GM19452 (cell line): ENCODE results near the gene E2F8.

Experiments used
- ATAC-seq: cut with Tn5 transposase; IDR thresholded peaks from one replicate; pipeline ENCODE4 v1.9.1; 2021; ENCODE audit not compliant: unreplicated experiment

The E2F8 gene

GRCh38 chr11:19220903-19221724 is 19.6 kb downstream of the E2F8 start:
- no peak for ATAC-seq

GRCh38 chr11:19218786-19219460 is 21.8 kb downstream of the E2F8 start:
- no peak for ATAC-seq

- no peak for ATAC-seq
Measured at GRCh38 chr11:19218216-19218615, 22.5 kb downstream of the E2F8 start.

- ATAC-seq: no peak
Measured at GRCh38 chr11:19216709-19217374, 23.9 kb downstream of the E2F8 start.

GRCh38 chr11:19216021-19216420 is 24.7 kb downstream of the E2F8 start:
- ATAC-seq: no peak

- ATAC-seq: no peak
Measured at GRCh38 chr11:19209617-19210370, 31.0 kb downstream of the E2F8 start.

GRCh38 chr11:19208959-19209546 is 31.7 kb downstream of the E2F8 start:
- no peak for ATAC-seq

- ATAC-seq: no peak
Measured at GRCh38 chr11:19208181-19208580, 32.6 kb downstream of the E2F8 start.

- ATAC-seq: no peak
Measured at GRCh38 chr11:19204836-19205235, 35.9 kb downstream of the E2F8 start.

GRCh38 chr11:19201737-19202605 is 38.8 kb downstream of the E2F8 start, which contains the start of gene CSRP3:
TSS of gene CSRP3 (minus strand) at chr11:19201983. CDS start at chr11:19192448, 9,535 bp downstream.
- no peak for ATAC-seq

- ATAC-seq: no peak
Measured at GRCh38 chr11:19200410-19201201, 40.1 kb downstream of the E2F8 start.

GRCh38 chr11:19199771-19200170 is 41.0 kb downstream of the E2F8 start:
- no peak for ATAC-seq

GRCh38 chr11:19199048-19199447 is 41.7 kb downstream of the E2F8 start:
- ATAC-seq: no peak

- no peak for ATAC-seq
Measured at GRCh38 chr11:19196432-19196831, 44.3 kb downstream of the E2F8 start.

GRCh38 chr11:19194620-19195308 is 46.0 kb downstream of the E2F8 start:
- no peak for ATAC-seq

GRCh38 chr11:19193916-19194315 is 46.8 kb downstream of the E2F8 start:
- no peak for ATAC-seq

- no peak for ATAC-seq
Measured at GRCh38 chr11:19191530-19192169, 49.1 kb downstream of the E2F8 start.

GRCh38 chr11:19187833-19188258 is 52.9 kb downstream of the E2F8 start:
- no peak for ATAC-seq
